Stimulated activated CD8-positive, alpha-beta memory T cell treated with anti-CD3 and anti-CD28 coated beads, Interleukin-7, amount 100 ng/mL, for 48 hours (primary cell): ENCODE data around the gene STAT3.

Experiments used
- DNase-seq, 2 donors: peaks; one replicate each; pipeline ENCODE4 v3.0.0-alpha.2; 2020; ENCODE audit warnings: low read depth in 1 of 2; ENCODE audit errors: extremely low read depth in 1 of 2

Gene STAT3

DNA sequence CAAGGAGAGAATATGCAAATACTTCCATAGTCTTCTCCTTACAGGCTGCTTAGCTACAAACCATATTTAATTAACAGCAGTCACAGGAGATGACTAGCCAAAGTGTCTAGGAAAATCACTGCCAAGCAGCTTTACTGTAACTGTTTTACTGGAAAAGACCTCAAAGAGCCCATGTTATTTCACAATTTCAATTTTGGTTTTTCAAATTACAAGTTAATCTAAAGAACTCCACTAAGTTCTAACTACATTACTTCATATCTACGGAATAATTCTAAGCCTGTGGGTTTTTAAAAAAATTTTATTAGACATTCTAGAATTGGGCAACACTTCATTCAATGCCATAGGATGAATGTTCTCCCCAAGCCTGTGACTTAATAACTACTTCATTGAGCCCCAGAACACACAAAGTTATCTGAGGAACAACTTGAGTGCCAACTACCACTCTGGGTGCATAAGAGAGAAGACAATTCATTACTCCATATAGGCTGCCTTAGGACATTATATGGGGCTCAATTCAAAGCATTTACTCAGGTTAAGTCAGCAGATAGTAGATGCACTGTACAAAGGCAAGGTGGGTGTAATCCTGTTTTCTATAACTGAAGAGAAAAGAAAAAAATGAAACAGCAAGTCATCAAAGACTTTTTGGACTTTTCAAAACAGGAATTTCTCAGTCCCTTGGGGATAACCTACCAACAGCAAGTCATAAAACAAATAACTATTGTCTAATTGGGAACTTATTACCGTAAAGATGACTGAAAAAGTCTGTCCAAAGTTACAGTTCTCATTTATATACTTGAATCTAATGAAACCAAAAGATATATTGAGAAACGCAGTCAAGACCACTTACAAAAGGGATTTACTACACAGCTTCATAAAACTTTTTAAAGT, 33.0 kb downstream of the STAT3 start:
- no peak for DNase-seq

DNA sequence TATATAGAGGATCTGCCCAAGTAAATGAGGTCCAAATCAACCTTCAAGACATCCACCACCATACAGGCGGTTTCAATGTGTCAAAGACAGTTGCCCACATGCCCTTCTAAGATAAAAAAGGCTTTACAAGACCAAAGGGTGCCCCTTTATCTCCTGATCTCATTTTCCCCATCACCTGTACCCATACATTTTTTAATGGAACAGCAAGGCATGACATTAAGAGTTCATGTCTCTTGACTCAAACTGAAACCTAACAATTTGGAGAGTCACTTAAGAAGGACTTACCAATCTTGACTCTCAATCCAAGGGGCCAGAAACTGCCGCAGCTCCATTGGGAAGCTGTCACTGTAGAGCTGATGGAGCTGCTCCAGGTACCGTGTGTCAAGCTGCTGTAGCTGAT, 40.1 kb downstream of the STAT3 start:
- no peak for DNase-seq

DNA sequence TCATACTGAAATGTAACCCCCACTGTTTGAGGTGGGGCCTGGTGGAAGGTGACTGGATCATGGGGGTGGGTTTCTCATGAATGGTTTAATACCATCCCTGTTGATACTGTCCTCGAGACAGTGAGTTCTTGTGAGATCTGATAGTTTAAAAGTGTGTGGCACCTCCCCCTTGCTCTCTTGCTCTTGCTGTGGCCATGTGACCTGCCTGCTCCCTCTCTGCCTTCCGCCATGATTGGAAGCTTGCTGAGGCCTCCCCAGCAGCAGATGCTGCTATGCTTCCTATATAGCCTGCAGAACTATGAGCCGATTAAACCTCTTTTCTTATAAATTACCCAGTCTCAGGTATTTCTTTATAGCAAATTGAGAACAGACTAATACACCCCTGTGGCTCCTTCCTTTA, 40.6 kb downstream of the STAT3 start:
- DNase-seq, result no peak

DNA sequence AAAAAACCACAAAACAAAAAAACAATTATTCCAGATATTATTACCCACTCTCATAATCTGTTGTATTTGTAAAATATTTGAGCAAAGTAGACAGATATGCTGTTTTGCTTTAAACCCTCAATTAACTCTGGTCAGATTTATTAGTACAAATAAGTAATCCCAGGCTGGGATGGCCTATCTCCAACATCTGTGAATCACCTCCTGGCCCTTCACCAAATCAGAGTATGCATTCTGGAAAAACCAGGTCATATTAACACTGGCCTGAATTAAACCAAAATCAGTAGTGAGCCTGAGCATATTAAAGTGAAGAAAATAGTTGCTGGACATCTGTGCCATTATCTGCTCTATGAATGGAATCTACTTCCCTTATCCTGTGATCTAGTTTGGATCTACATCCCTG, 41.0 kb downstream of the STAT3 start:
- no peak for DNase-seq

DNA sequence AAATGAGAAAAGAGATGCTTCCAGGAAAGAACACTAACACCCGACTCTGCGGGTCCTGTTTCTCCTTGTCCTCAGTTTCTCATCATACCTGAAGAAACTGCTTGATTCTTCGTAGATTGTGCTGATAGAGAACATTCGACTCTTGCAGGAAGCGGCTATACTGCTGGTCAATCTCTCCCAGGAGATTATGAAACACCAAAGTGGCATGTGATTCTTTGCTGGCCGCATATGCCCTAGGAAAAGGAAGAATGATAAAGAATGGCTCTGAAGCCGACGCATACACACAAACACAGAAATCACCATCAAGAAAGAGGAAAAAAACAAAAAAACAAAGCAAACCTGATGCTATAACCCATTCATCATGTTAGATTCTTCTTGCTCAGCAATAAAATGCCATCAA, 41.8 kb downstream of the STAT3 start:
- DNase-seq, result no peak

DNA sequence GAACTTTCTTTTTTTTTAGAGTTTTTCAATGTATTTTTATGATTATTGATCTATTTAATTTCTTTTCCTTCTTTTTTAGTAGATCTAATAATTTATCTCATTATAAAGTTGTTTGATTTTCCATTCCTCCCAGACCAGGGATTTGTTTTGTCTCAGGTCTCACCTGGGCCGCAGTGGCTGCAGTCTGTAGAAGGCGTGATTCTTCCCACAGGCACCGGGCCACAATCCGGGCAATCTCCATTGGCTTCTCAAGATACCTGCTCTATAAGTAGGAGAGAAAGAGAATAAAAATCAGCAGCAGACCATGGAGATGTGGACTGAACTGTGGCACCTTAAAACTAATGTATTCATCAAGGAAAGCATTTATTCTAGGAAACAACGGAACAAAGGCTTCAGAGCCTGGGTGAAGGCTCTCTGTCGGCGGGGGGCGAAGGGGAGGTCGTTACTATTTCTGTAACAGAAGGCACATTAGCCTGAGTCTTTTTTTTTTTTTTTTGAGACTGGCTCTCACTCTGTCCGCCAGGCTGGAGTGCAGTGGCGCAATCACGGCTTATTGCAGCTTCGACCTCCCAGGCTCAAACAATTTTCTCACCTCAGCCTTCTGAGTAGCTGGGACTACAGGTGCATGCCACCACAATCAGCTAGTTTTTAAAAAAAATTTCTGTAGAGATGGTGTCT, 42.7 kb downstream of the STAT3 start:
- DNase-seq, result no peak

DNA sequence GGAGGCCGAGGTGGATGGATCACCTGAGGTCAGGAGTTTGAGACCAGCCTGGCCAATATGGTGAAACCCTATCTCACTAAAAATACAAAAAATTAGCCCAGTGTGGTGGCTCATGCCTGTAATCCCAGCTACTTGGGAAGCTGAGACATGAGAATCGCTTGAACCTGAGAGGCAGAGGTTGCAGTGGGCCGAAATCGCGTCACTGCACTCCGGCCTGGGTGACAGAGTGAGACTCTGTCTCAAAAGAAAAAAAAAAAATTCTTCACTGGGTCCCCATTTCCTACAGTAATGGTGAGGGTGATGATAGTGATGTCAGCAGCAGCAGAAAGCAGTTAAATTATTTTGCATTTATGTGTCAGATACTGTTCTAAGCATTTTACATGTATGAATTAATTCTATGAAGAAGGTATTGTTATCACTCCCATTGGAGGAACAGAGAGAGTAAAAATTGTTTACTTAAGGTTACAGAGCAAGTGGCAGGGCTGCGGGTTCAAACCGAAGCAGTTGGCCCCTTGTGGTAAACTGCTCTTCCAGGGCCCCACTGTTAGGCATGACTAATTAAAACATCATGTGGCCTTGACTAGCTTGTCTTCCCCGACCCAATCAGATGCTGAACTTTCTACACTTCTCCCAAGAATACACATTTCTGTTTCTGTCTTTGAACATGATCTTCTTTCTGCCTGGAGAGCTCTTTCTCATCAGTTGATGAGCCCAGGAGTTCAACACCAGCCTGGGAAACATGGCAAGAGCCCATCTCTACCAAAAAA, 45.8 kb downstream of the STAT3 start:
- DNase-seq, result peak in 1 of 2 donors; percentile 49

DNA sequence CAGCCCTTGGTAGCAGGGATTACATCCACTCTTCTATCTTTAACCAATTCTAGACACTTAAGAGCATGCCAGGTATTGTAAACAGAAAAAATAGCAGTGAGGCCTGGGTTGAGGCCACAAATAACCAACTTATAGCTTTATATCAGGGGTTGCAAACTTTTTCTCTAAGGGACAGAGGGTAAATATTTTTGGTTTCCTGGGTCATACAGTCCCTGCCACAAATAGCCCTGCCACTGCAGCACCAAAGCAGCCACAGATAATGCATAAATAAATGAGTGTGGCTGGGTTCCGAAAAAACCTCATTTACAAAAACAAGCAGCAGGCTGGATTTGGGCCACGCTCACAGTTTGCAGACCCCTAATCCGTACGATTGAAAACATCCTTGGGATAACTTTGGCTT, 46.7 kb downstream of the STAT3 start:
- DNase-seq, result no peak

DNA sequence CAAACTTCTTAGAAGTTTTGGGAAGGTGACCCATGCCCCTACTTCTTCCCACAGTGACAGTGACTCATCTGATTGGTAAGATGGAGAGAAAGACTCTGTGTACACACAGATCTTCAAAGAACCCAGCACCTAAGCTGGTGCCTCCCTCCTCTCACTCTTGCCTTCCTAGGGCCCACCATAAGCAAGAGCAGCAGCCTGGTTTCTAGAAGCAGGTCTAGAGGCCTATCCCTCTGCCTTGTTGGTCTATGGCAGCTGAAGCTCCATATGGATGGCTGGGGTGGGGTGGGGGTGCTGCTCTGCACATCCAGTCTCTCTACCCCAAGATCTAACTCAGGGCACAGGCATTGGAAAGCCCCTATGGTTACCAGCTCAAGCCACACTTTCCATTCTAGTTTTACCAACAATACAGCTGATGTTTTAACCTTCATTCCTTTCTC, 47.5 kb downstream of the STAT3 start:
- DNase-seq, result peak in 1 of 2 donors; percentile 47

DNA sequence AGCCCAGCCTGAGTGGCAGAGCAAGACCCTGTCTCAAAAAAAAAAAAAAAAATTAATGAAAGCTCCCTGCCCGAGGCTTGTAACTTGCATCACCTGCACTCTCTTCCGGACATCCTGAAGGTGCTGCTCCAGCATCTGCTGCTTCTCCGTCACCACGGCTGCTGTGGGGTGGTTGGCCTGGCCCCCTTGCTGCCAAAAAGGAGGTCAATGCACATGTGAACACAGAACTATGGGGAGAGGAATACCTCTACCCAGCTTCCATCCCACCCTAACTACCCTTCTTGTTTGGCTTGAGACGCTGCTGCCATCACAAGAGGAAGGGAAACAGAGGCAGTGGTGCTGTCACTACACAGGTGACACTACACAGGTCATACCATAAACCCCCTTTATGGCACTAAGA, 49.0 kb downstream of the STAT3 start:
- no peak for DNase-seq

DNA sequence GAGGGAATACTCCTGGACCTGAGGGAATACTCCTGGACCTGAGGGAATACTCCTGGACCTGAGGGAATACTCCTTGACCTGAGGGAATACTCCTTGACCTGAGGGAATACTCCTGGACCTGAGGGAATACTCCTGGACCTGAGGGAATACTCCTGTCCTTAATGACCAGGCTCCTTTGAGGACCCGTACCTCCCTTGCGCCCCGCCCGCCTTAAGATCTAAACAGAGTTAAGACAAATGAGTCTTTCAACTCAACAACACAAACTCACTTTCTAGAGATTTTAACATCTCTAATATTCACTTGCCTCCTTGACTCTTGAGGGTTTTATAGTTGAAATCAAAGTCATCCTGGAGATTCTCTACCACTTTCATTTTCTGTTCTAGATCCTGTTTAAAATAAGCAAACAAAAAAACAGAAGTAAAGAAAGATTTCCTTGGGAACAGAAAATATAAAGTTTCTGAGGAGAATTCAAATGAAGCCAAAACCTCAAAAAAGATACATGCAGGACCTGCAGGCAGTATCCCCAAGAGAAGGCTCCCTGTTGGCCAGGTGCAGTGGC, 49.7 kb downstream of the STAT3 start:
- no peak for DNase-seq

DNA sequence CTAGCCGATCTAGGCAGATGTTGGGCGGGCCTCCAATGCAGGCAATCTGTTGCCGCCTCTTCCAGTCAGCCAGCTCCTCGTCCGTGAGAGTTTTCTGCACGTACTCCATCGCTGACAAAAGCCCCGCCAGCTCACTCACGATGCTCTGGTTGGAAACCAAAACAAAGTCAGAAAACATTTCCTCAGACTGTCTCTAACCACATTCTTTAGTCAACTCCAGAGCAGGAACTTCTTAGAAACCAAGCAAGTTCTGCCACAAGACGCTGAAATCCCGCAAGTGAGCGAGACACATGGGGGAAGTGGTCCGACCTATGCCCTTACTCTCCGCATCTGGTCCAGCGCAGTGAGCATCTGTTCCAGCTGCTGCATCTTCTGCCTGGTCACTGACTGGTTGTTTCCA, 50.8 kb downstream of the STAT3 start:
- DNase-seq, result peak in 1 of 2 donors; percentile 86

DNA sequence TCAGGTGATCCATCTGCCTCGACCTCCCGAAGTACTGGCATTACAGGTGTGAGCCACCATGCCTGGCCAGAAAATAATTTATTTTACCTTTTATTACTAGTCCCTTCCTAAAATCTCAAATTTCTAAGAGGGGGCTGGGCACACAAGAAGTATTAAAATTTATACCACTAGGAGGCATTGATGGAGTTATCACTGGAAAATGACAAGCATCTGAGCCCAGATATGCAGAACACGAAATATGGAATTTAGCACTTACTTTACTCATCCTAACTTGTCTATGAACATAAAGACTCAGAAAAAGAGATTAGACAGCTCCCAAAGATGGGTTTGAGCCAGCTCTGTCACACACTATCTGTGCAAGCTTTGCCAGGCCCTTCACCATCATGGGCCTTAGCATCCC, 53.6 kb downstream of the STAT3 start:
- DNase-seq, result no peak

DNA sequence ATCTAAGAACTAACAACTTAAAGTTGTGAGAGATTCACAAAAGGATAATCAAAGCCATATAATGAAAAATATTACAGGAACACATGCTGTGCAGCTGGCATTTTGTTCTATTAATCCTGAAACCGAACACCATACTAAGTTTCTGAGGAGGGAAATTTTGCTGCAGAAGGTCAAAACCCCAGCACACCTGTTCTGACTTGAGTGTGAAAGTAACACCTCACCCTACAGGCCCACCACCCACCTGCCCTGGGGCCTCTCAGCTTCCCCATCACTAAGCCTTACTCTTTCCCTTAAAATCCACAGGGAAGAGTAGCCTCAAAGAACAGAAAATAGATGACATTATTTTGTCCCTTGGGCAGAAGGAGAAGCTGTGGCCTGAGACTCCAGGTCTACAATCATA, 55.2 kb downstream of the STAT3 start:
- no peak for DNase-seq

DNA sequence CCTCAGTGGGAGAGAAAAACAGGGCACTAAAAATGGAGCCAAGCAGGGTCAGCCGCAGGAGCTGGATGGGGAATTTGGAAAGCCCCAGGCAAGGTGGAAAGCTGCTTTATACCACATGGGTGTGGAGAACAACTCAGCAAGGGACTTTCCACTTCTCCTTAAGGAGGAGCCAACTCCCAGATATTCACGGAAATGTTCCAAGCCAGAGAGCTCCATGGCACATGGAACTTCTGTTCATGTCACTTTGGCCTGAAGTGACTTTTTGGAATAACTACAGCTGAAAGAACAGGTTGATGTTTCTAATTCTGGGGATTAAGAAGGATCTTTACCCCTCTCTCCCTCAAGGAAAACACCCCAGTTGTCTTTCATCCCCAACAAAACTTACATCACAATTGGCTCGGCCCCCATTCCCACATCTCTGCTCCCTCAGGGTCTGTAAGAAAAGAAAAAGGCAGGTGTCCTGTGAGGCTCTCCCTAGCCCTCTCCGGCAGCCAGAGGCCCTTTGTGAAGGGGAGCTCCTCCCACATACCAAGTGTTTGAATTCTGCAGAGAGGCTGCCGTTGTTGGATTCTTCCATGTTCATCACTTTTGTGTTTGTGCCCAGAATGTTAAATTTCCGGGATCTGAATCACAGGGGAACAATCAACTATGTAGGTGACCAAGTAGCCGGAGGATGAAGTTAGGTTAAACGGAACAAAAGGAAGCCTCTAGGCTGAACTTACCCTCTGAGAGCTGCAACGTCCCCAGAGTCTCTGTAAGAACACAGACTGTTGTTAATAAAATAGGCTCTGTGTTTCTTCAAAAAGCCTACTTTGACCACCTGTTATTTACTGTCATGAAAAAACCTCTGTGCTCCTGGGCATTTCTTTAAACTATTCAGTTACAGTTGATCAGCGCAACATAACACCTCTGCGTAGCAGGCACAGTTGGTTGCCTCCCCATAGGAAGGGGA, 58.9 kb downstream of the STAT3 start:
- DNase-seq, result no peak

DNA sequence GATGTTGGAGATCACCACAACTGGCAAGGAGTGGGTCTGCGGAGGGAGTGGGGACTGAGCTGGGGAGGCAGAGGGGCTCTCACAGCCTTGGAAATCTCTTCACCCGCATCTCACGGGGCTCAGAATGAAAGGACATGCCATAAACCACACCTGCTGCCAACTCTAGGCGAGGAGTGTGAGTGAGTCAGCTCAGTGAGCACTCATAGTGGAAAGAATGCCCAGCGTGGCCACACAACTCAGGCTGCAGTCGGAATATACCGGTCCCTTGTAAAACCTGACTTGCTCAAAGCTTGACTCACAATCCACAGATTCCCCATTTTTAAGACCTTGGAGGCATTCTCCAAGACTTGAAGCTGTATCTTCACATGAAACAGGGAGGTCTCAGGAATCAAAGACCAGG, 63.2 kb downstream of the STAT3 start:
- DNase-seq, result no peak

DNA sequence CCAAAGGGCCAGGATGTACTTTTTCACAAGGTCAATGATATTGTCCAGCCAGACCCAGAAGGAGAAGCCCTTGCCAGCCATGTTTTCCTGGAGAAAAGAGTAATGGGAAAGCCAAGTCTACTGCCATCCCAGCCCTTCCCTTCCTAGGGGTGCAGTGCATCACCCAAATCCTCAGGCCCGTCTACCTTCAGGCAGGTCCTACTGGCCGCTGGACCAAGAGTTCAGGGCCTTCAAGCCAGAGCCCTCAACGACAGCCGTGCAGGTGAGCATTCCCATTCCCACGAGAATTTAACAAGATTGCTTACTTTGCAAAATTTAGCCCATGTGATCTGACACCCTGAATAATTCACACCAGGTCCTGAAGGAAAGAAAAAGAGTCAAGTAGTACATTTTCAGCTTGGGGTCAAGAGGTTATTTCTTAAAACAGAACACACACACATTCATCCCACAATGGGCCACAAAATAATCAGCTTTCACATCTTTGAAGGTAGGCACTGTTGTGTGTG, 64.9 kb downstream of the STAT3 start:
- DNase-seq, result no peak

DNA sequence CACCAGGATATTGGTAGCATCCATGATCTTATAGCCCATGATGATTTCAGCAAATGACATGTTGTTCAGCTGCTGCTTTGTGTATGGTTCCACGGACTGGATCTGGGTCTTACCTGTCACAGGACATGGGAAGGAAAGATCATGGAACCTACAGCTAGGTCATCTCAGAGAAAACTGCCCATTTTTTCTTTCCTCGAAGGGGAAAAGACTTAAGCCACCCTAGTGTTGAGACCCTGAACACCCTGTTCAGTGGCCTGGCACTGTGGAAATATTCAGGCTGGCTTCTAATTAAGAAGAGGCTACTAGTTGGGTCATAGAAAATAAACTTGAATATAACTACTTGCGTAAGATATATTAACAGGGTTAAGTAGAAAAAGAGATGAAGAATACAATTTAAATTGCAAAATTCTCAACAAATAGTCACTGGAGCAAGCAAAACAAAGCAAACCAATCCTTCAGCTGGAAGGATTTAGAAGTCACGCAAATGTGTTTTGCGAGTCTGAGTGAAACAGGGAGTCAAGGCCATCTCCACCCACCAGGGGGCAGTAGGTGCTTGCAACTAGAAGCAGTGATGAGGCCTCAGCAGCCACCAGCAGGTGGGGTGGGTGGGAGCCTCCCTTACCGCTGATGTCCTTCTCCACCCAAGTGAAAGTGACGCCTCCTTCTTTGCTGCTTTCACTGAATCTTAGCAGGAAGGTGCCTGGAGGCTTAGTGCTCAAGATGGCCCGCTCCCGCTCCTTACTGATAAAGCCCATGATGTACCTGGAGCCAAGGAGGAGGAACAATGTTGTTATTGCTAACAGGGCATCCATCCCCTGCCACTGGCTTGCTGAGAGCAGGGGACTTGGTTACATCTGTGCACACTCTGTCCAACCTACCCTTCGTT, 65.6 kb downstream of the STAT3 start:
- peak; percentile 79 to 92 for DNase-seq

DNA sequence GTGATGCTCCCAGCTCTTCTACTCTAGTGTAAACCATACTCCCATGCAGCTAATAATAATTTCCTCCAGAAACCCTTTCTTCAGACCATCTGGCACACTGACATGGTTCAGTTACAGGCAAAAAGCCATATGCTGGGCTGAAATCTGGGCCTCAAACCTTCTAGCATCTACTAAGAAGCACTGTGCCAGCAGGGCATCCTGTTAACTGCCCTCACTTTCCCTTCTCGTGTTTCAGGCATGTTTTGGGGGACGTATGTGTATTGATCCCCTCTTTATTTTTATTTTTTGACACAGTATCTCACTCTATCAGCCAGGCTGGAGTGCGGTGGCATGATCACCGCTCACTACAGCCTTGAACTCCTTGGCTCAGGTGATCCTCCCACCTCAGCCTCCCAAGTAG, 66.7 kb downstream of the STAT3 start:
- no peak for DNase-seq
